ENCODE results near the gene NUP214. TPM values are rescaled to one million over a fixed set of nuclear protein-coding genes. Genes with fewer than 3 reads are reported as not detected.
"Not testable (repeated sequence)": the region's sequence is repeated elsewhere in the genome, so short reads cannot be mapped to it uniquely, and the experiment has no call there.

NUP214 gene
- total RNA-seq, 2 donors from 2014 or later, result 29.5 to 31.6 TPM

DNA sequence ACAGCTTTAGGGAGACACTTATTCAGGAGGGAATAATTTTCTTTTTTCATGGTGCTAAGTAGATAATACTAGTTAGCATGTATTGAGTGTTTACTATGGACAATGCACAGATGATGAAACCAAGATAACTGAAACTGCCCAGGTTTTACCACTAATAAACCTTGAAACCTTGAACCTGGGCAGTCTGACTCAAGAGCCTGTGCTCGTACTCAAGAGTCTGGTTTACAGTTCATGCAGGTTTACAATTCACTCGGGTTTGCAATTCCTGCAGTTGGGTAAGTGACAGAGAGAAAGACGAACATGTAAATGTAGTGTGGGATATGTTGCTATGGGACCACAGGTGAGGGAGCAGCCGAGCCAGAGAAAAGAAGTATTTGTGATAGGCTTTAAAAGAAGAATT is 28.2 kb downstream of the NUP214 start:
- Histone ChIP-seq H3K4me1 (no peaks in the 10 kb centered on the region), H3K9me3 (no peaks in the 10 kb centered on the region), H3K36me3 (peaks cover 72% of the 10 kb centered on the region), H3K27ac (no peak overlapping the region), H3K4me3 (no peak overlapping the region), H3K27me3 (no peaks in the 10 kb centered on the region)
- TF ChIP-seq, protein P1, sequence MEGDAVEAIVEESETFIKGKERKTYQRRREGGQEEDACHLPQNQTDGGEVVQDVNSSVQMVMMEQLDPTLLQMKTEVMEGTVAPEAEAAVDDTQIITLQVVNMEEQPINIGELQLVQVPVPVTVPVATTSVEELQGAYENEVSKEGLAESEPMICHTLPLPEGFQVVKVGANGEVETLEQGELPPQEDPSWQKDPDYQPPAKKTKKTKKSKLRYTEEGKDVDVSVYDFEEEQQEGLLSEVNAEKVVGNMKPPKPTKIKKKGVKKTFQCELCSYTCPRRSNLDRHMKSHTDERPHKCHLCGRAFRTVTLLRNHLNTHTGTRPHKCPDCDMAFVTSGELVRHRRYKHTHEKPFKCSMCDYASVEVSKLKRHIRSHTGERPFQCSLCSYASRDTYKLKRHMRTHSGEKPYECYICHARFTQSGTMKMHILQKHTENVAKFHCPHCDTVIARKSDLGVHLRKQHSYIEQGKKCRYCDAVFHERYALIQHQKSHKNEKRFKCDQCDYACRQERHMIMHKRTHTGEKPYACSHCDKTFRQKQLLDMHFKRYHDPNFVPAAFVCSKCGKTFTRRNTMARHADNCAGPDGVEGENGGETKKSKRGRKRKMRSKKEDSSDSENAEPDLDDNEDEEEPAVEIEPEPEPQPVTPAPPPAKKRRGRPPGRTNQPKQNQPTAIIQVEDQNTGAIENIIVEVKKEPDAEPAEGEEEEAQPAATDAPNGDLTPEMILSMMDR (IDR thresholded peaks at IDR 0.05), result no peak
- no peak for DNase-seq (ENCODE audit: low spot score)

DNA sequence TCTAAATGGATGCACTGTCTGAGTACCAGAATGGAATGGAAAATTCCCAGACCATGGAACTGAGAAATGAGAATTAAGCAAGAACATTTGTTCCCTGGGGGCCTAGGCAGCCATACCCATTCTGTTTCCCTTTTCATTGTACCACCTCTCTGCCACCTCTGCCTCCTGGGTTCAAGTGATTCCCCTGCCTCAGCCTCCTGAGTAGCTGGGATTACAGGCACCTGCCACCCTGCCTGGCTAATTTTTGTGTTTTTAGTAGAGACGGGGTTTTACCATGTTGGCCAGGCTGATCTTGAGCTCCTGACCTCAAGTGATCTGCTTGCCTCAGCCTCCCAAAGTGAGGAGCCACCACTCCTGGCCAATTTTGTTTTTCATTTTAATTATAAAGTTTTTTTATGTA is 33.3 kb downstream of the NUP214 start:
- DNase-seq (ENCODE audit: low spot score); H3K4me3 ChIP-seq; H3K27ac ChIP-seq; H3K9me3 ChIP-seq; H3K27me3 ChIP-seq; H3K4me1 ChIP-seq: not testable (repeated sequence)
- H3K36me3 ChIP-seq, result peaks cover 68% of the 10 kb centered on the region

DNA sequence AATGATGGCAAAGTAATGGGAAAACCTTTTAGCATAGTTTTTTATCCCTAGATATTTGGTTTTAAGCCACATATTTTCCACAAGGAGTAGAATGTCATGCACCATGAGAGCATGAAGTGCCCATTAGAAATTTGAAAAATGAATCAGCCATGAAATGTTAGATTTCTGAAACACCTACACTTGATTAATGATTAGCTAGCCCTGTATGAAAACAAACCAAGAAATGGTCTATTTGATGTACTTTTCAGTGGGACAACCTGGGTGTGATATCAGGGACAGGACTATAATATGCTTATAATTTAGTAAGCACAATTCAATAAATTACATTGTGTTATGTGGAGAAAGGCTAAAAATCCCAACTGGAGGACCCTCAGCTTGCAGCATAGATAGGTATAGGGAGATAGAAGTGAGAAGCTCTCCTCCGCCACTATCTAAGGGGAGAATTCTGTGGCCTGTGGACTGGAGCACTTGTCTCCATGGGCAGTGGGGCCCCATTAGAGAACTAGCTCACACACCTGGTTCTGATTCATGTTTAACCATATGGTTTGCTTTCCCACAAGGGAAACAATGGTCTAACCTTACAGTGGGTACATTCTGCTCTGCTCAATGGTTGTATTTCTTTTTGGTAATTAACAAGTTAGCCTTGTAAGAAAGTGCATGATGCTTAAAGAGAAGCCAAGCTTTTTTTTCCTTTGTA is 35.2 kb downstream of the NUP214 start:
- Histone ChIP-seq H3K27me3 (no peaks in the 10 kb centered on the region), H3K4me3 (no peak overlapping the region), H3K27ac (no peak overlapping the region), H3K9me3 (no peaks in the 10 kb centered on the region), H3K4me1 (no peaks in the 10 kb centered on the region), H3K36me3 (peaks cover 67% of the 10 kb centered on the region)
- TF ChIP-seq, protein P1 (IDR thresholded peaks at IDR 0.05), result no peak
- DNase-seq (ENCODE audit: low spot score), result no peak

DNA sequence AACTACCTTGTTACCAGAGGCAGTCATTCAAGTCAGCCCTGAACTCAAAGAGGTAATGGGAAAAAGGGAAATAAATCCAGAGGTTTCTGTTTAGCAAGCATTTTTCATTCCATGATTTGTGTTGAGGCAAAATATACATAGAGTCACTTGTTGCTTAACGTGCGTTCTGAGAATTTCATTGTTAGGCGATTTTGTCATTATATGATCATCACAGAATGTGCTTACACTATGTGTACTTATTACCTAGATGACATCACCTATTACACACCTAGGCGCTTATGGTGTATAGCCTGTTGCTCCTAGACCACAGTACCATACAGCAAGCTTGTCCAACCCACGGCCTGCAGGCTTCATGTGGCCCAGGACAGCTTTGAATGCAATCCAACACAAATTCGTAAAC is 36.2 kb downstream of the NUP214 start:
- Histone ChIP-seq H3K4me3 (no peak overlapping the region), H3K36me3 (peaks cover 67% of the 10 kb centered on the region), H3K4me1 (no peaks in the 10 kb centered on the region), H3K27ac (no peak overlapping the region), H3K27me3 (no peaks in the 10 kb centered on the region), H3K9me3 (no peaks in the 10 kb centered on the region)
- TF ChIP-seq, protein P1 (IDR thresholded peaks at IDR 0.05), result no peak
- DNase-seq (ENCODE audit: low spot score), result no peak

DNA sequence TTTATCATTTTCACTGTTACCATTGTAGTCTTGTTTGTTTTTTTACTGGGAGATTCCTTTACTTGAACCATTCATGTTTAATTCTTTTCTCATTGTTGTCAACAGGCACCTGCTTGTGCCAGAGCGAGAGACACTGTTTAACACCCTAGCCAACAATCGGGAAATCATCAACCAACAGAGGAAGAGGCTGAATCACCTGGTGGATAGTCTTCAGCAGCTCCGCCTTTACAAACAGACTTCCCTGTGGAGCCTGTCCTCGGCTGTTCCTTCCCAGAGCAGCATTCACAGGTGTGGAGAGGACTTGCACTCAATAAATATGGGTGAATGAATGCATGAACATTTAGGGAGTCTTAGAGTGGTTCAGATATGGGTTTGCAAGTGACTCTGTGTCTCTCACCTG is 37.5 kb downstream of the NUP214 start:
- no peak for DNase-seq (ENCODE audit: low spot score)
- Histone ChIP-seq H3K27me3 (no peaks in the 10 kb centered on the region), H3K4me3 (no peak overlapping the region), H3K9me3 (no peaks in the 10 kb centered on the region), H3K36me3 (peaks cover 62% of the 10 kb centered on the region), H3K4me1 (peaks cover 0 to 9% of the 10 kb centered on the region in 2 donors), H3K27ac (no peak overlapping the region)
- TF ChIP-seq, protein P1 (IDR thresholded peaks at IDR 0.05), result no peak

DNA sequence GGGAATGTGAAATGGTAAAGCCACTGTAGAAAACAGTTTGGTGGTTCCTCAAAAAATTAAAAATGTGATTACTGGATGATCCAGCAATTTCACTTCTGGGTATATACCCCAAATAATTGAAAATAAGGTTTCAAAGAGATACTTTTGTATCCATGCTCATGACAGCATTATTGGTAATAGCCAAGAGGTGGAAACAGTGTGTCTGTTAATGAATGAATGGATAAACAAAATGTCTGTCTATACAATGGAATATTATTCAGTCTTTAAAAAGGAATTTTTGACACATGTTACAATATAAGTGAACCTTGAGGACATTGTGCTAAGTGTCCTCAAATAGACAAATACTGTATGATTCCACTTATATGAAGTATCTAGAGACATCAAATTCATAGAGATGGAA is 40.1 kb downstream of the NUP214 start:
- H3K36me3 ChIP-seq, result peaks cover 40% of the 10 kb centered on the region
- TF ChIP-seq, protein P1 (IDR thresholded peaks at IDR 0.05), result no peak

More for the DNA sequence above, 40.1 kb downstream of the NUP214 start:
- Histone ChIP-seq H3K27me3 (no peaks in the 10 kb centered on the region), H3K4me3 (no peak overlapping the region), H3K27ac (no peak overlapping the region), H3K4me1 (peaks cover 0 to 9% of the 10 kb centered on the region in 2 donors), H3K9me3 (no peaks in the 10 kb centered on the region)
- DNase-seq (ENCODE audit: low spot score), result no peak
